GM12891 (cell line): ENCODE results near the gene CPSF4L.

Experiments used
- PAX5 ChIP-seq: IDR thresholded peaks from 2 replicates; pipeline ENCODE4 v1.6.1; 2011; ENCODE audit warnings: low read length, moderate library complexity, mild to moderate bottlenecking; ENCODE audit not compliant: insufficient read depth, severe bottlenecking
- POLR2A ChIP-seq: IDR thresholded peaks from 2 replicates; pipeline ENCODE4 v1.6.1; 2011; ENCODE audit warnings: low read depth, low read length, control low read depth
- POLR2AphosphoS5 ChIP-seq: IDR thresholded peaks from 2 replicates; pipeline ENCODE4 v1.6.1; 2011; ENCODE audit warnings: low read depth, low read length, control low read depth
- POU2F2 ChIP-seq: IDR thresholded peaks from 2 replicates; pipeline ENCODE4 v1.6.1; 2011; ENCODE audit warnings: low read depth, mild to moderate bottlenecking, control low read depth, low read length, moderate library complexity
- SPI1 ChIP-seq: IDR thresholded peaks from 2 replicates; pipeline ENCODE4 v1.6.1; 2011; ENCODE audit warnings: low read depth, low read length, control low read depth
- TAF1 ChIP-seq: IDR thresholded peaks from 2 replicates; pipeline ENCODE4 v1.6.1; 2011; ENCODE audit warnings: low read depth, low read length, control low read depth

DNA sequence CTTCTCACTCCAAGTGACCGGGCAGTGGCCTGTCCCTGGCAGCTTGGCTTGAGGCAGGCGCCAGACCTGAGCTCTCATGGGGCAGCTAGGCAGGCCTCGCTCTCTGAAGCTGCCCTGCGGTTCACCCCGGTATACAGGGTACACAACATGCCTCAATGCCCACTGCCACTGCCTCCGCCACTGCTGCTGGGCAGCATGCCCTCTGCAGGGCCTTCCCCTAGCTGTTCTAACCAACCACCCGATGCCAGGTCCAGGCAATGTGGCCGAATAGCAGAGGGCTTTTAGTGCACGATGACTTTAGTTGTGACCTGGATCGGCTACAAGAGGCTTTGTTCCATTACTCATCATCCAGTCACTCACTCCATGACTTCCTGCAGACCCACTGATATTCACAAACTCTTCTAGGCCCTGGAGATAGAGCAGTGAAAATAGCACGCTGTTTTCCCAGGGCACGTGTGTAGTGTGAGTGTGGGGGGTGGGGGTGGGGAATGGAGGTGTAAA is 30.4 kb upstream of the CPSF4L start:
- TF ChIP-seq POLR2A (no peak), POLR2AphosphoS5 (no peak), PAX5 (no peak), TAF1 (no peak), SPI1 (no peak), POU2F2 (no peak)
